GM18505 (cell line): Measurements from ENCODE around the gene LECT2.

Experiments
- ATAC-seq: cut with Tn5 transposase; IDR thresholded peaks from one replicate; pipeline ENCODE4 v1.9.1; 2021; ENCODE audit not compliant: unreplicated experiment
- POLR2A ChIP-seq: IDR thresholded peaks from 4 replicates; pipeline ENCODE4 v1.6.1; 2011; ENCODE audit warnings: borderline replicate concordance; ENCODE audit not compliant: insufficient read depth, insufficient read length; ENCODE audit errors: extremely low read depth

LECT2 gene

DNA sequence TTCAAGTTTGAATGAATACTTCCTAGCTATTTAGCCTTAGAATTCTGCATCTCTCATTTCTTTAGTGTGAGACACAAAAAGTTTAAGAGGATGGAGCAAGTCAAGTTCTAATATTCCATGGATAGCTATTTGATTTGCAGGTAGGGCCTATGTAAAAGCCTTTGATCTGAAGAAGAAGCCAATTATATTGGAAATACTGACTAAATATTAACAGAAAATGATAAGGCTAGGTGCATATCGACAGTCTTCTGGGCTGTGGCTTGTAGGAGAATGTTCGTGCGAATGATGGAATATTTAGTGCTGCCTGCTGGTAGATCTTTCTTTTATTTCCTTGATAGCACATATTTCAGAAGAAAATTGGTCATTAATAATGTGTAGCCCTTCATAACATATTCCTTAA is at the start of gene LECT2:
Gene LECT2 (minus strand): TSS at position 85 of the 400 bp plus-strand sequence. CDS start 150 bp downstream, outside the sequence.
- TF ChIP-seq POLR2A, result no peak
- no peak for ATAC-seq

DNA sequence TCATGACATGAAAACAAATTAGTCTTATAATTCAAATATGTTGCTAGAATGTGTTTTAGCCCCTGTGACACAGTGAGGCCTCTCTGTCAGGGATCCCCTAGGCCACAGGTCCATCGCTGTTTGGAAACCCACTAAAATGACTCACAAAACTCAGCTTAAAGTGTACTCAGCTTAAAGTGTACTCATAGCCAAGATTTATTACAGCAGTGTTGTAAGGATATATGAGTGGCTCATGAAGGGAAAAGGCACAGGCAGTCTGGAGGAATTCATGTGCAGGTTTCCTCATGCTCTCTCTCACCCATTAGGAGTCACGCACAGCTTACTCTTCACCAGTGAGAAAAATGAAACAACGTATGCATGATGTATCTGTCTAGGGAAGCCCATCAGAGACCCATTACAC is 49.7 kb upstream of the LECT2 start:
- ATAC-seq, result no peak
- no peak for TF ChIP-seq POLR2A

GRCh38 chr5:136001466-136001981 is 46.7 kb upstream of the LECT2 start:
- no peak for ATAC-seq
- no peak for TF ChIP-seq POLR2A

DNA sequence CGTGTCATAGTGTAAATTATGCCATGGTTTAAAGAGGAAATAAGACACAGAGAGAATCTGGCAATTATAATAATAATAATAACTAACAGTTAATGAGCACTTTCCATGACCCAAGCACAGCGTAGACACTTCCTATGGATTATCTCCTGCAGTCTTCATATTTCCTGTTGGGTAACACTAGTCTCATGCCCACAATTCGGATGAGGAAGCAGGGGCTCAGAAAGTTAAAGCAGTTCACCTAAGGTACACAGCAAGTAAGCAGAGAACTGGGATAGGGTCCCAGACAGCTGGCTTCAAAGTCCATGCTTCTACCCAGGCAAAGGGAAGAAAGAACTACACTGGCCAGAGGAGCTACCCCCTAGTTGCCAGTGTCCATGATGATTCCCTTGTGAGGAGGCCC is 46.1 kb upstream of the LECT2 start:
- ATAC-seq, result no peak
- no peak for TF ChIP-seq POLR2A

DNA sequence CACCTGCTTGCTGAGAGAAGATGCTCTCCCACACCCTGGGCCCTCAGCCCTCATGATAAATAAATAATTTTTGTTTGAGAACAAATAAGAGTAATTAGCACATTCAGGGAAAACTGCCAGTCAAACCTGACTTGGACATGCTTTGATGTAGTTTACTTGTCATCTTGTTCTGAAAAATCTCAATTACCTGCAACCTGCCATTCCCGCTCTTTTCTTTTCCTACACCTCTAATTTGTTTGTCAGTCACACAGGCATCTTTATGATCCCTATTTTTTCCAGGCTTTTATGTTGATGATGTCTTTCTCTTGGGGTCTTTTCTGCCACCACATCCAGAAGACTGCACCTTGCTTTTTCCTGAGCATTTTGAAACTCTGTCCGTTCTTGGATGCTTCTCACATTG is 45.4 kb upstream of the LECT2 start:
- TF ChIP-seq POLR2A, result no peak
- ATAC-seq, result no peak

DNA sequence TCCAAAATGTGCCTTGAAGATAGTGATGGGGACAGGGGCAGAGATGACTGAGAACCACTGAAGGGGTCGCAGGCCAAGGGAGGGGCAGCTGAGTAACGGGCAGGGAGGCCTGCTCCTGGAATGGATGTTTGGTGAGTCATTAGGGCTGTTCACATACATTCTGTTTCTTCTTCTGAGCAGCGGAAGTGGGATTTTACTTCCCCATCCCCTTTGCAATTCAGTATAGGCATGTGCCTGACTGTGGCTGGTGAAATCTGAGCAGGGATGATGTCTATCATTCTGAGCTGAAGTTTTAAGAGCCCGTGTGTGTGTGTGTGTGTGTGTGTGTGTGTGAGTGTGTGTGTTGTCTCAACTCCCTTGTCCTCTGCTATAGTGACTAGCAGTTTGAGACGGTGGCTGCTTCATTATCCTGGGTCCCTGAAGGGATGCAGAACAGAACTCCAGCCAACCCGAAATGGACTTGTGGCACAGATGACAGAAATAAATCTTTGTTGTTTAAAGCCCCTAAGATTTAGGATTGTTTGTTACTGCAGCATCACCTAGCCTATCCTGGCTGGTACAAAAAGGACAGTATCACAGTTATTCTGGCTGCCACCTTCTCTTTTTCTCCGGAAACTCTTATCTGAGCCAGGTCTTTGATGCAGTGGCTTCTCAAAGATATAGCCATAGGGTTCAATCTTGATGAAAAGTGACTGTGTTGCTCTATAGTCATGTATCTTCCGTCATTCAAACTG is 44.8 kb upstream of the LECT2 start:
- no peak for ATAC-seq
- no peak for TF ChIP-seq POLR2A

GRCh38 chr5:135998889-135999288 is 44.1 kb upstream of the LECT2 start:
- TF ChIP-seq POLR2A, result no peak
- no peak for ATAC-seq

GRCh38 chr5:135997673-135998335 is 43.0 kb upstream of the LECT2 start:
- ATAC-seq, result no peak
- no peak for TF ChIP-seq POLR2A

DNA sequence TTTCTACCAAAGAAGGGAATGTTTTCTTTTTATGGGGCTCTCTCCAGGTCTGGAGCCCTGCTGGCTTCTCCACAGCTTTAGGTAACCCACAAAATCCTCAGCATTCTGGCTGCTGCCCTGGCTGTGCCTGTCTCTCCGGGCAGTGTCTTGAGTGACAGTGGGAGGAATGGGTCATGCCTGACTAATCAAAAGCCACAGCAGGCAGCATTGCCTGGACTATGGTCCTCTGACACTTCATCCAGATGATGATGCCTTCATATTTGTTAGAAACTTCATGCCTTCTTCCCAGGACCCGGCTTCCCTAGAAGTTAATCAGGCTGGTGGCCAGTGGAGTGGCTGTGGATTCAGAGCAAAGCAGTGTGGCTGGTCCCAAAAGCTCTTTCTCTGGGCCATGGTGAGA is 41.8 kb upstream of the LECT2 start:
- ATAC-seq, result no peak
- no peak for TF ChIP-seq POLR2A

GRCh38 chr5:135995976-135996375 is 41.2 kb upstream of the LECT2 start:
- no peak for TF ChIP-seq POLR2A
- no peak for ATAC-seq

- no peak for ATAC-seq
- no peak for TF ChIP-seq POLR2A
Measured at GRCh38 chr5:135993880-135994636, 39.3 kb upstream of the LECT2 start.

DNA sequence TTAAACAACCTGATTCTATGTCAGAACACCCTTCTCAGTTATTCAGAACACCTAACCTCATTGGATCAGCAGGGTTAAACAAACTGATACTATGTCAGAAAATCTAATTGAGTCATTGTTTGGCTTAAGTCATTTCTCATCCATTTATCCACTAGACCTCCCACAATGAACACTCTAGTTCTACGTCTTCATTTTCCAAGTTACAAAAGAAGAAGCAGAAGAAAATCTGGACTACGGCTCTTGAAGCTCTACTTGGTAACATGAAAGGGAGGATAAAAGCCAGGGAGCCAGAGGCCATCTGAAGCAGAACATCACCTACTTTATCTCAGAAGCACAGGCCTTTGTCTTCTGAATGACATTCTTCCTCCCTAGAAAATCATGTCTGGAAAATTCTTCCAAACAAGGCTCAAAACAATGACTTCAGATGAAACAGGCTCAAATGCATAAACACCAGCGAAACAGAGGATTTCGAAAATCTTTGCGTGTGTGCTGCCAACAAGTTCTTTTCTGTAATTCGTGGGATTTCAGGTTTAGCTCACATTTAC is 38.6 kb upstream of the LECT2 start:
- no peak for ATAC-seq
- no peak for TF ChIP-seq POLR2A

DNA sequence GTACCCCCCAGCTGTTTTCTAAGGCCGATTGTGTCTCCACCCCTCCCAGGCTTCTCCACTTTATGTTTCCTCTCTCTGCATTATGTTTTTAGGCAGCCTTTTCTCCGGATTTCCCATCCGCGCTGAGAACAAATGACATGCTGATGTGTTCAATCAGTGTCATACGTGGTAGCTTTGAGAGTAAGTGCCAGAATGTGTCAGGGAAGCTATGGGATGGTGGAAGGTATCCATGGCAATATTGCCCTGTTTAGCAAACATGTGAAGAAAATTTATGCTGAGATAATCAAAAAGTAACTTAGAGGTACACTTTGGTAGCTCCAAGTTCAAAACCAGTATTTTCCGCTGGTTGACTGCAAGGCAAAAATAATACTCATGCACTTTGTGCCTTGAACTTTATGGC is 36.6 kb upstream of the LECT2 start:
- ATAC-seq, result no peak
- no peak for TF ChIP-seq POLR2A
